ENCODE results near the gene KSR1. TPM values are rescaled to one million over a fixed set of nuclear protein-coding genes. Genes with fewer than 3 reads are reported as not detected.

The KSR1 gene
- total and polyA plus RNA-seq, 2 of the 4 experiments (the other 2 are of a cell fraction): 12.5 to 21.9 TPM

DNA sequence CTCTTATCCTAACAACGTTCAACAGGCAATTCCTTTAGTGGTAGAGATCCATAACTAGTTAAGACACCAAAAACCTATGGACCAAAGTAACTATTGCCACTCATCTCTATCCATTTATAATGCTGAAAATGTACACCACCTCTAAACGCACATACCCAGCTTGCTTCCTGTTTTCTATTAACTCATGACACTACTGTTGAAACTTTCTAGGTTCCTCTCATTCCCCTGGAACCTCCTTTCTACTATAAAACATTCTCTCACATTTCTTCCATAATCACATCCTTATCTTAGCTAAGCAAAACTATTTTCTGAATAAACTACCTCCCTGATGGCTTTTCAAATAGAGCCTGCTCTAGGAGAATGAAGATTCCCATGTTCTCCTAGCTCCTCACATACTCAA lies 42.9 kb upstream of the KSR1 start:
- Histone ChIP-seq H3K9ac (ENCODE audit: low read depth, low read length) (no peak overlapping the region), H3K36me3 (ENCODE audit: control insufficient read depth, insufficient read depth, low read length) (no peaks in the 10 kb centered on the region), H2AK9ac (replicated peaks; ENCODE audit: low read depth, low read length, poor library complexity) (no peak overlapping the region), H3K4me3 (ENCODE audit: insufficient read depth, low read depth, low read length) (no peak overlapping the region), H4K91ac (ENCODE audit: insufficient read depth, low read depth, low read length) (no peak overlapping the region), H2AK5ac (ENCODE audit: low read depth, low read length) (no peak overlapping the region), H3K4ac (ENCODE audit: low read depth, low read length) (no peak overlapping the region), H3K9me3 (ENCODE audit: control insufficient read depth, insufficient read depth, low read length) (no peaks in the 10 kb centered on the region), H3K4me2 (ENCODE audit: low read depth, low read length) (no peak overlapping the region), H4K8ac (ENCODE audit: low read depth in 2 of 2, low read length in 2 of 2) (no peak overlapping the region), H3K56ac (ENCODE audit: extremely low read depth, insufficient read depth, low read length) (no peak overlapping the region), H2BK20ac (ENCODE audit: low read depth, low read length) (no peak overlapping the region), H3K18ac (ENCODE audit: low read depth, low read length) (no peak overlapping the region), H2AFZ (replicated peaks; ENCODE audit: low read length, poor library complexity) (no peak overlapping the region), H2BK120ac (ENCODE audit: low read depth, low read length) (no peak overlapping the region), H3K14ac (replicated peaks; ENCODE audit: low read depth, low read length) (no peak overlapping the region), H3K4me1 (ENCODE audit: control insufficient read depth, insufficient read depth, low read length) (peaks cover 9% of the 10 kb centered on the region), H3K23ac (ENCODE audit: low read depth, low read length) (no peak overlapping the region), H3K27me3 (ENCODE audit: control insufficient read depth, insufficient read depth, low read length) (peaks cover 5% of the 10 kb centered on the region), H4K5ac (ENCODE audit: low read depth, low read length) (no peak overlapping the region), H3K79me1 (ENCODE audit: low read depth in 1 of 2, low read length in 2 of 2) (no peaks in the 10 kb centered on the region), H4K20me1 (ENCODE audit: insufficient read depth, low read length) (no peaks in the 10 kb centered on the region), H3K9me1 (ENCODE audit: insufficient read depth, low read length) (no peaks in the 10 kb centered on the region), H3K27ac (ENCODE audit: insufficient read depth, low read length) (no peak overlapping the region), H2BK15ac (ENCODE audit: low read depth, low read length) (no peak overlapping the region), H2BK5ac (ENCODE audit: low read depth, low read length, poor library complexity, severe bottlenecking) (no peak overlapping the region)
- TF ChIP-seq, protein P1, sequence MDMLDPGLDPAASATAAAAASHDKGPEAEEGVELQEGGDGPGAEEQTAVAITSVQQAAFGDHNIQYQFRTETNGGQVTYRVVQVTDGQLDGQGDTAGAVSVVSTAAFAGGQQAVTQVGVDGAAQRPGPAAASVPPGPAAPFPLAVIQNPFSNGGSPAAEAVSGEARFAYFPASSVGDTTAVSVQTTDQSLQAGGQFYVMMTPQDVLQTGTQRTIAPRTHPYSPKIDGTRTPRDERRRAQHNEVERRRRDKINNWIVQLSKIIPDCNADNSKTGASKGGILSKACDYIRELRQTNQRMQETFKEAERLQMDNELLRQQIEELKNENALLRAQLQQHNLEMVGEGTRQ (IDR thresholded peaks at IDR 0.05; ENCODE audit: low read depth, low read length): no peak
- TF ChIP-seq CHD1 (IDR thresholded peaks at IDR 0.05; ENCODE audit: low read depth, low read length) (no peak), MAFK (IDR thresholded peaks at IDR 0.05; ENCODE audit: low read depth, low read length) (no peak), SMC3 (IDR thresholded peaks at IDR 0.05; ENCODE audit: low read depth, low read length) (no peak), MXI1 (IDR thresholded peaks at IDR 0.05; ENCODE audit: borderline replicate concordance, low read depth, low read length) (no peak), FOS (IDR thresholded peaks at IDR 0.05; ENCODE audit: low read depth, low read length) (no peak), BHLHE40 (IDR thresholded peaks at IDR 0.05; ENCODE audit: low read depth, low read length) (no peak), RFX5 (IDR thresholded peaks at IDR 0.05; ENCODE audit: low read depth, low read length) (no peak), POLR2A (IDR thresholded peaks at IDR 0.05; ENCODE audit: low read depth, low read length) (no peak), MAZ (IDR thresholded peaks at IDR 0.05; ENCODE audit: borderline replicate concordance, low read depth, low read length) (no peak), CEBPB (IDR thresholded peaks at IDR 0.05; ENCODE audit: low read depth, low read length) (no peak)
- TF ChIP-seq, protein P2, sequence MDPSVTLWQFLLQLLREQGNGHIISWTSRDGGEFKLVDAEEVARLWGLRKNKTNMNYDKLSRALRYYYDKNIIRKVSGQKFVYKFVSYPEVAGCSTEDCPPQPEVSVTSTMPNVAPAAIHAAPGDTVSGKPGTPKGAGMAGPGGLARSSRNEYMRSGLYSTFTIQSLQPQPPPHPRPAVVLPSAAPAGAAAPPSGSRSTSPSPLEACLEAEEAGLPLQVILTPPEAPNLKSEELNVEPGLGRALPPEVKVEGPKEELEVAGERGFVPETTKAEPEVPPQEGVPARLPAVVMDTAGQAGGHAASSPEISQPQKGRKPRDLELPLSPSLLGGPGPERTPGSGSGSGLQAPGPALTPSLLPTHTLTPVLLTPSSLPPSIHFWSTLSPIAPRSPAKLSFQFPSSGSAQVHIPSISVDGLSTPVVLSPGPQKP (IDR thresholded peaks at IDR 0.05; ENCODE audit: borderline replicate concordance, low read depth, low read length): no peak
- TF ChIP-seq, protein P3, sequence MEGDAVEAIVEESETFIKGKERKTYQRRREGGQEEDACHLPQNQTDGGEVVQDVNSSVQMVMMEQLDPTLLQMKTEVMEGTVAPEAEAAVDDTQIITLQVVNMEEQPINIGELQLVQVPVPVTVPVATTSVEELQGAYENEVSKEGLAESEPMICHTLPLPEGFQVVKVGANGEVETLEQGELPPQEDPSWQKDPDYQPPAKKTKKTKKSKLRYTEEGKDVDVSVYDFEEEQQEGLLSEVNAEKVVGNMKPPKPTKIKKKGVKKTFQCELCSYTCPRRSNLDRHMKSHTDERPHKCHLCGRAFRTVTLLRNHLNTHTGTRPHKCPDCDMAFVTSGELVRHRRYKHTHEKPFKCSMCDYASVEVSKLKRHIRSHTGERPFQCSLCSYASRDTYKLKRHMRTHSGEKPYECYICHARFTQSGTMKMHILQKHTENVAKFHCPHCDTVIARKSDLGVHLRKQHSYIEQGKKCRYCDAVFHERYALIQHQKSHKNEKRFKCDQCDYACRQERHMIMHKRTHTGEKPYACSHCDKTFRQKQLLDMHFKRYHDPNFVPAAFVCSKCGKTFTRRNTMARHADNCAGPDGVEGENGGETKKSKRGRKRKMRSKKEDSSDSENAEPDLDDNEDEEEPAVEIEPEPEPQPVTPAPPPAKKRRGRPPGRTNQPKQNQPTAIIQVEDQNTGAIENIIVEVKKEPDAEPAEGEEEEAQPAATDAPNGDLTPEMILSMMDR (conservative IDR thresholded peaks at IDR 0.05; ENCODE audit: low read depth, low read length): no peak
- DNase-seq: no peak
- POLR2A ChIA-PET (ENCODE audit: unreplicated experiment): interaction anchor here (0.6 kb wide), 1 partner anchor 15 kb away, joined by 23 read pairs; no protein-coding TSS in a partner anchor
- dilution Hi-C loops (cut with HindIII; ENCODE audit: low sequenced_read_pairs, unreplicated experiment) (no loop called here), intact Hi-C loops (cut with micrococcal nuclease) (no loop called here), in situ Hi-C loops (cut with MboI; ENCODE audit: low sequenced_read_pairs) (no loop called here)
- ATAC-seq (ENCODE audit: low read depth): no peak
- BruUV-seq (replicated peaks): no TSS peak
- CTCF ChIA-PET: interaction anchor here (1.5 kb wide), 1 partner anchor 33 kb away, joined by 3 read pairs; no protein-coding TSS in a partner anchor
- 42% methylated on average over 2 of the region's 2 CpGs; no CpG with 5 or more reads in 1 of the 2 experiments for WGBS, 2 experiments (ENCODE audit: extremely low coverage in 2 of 2, insufficient read length in 1 of 2)
